ENCODE data around the gene CAST. TPM values are rescaled to one million over a fixed set of nuclear protein-coding genes. Genes with fewer than 3 reads are reported as not detected.

Gene CAST
- total RNA-seq, 1 donor from 2014 or later = 272 TPM

- Histone ChIP-seq H3K4me1 (peaks cover 7% of the 10 kb centered on the region), H3K9me3 (no peaks in the 10 kb centered on the region), H3K27me3 (ENCODE audit: low read depth) (no peaks in the 10 kb centered on the region), H3K4me3 (no peak overlapping the region), H3K27ac (no peak overlapping the region), H3K36me3 (peaks cover 46% of the 10 kb centered on the region)
- DNase-seq (no peak), ATAC-seq (no peak)
- intact Hi-C loops (cut with DNase I) = no loop called here
- no peak for TF ChIP-seq CTCF (IDR thresholded peaks at IDR 0.05)
These were observed 18.7 kb downstream of the CAST start for GRCh38 chr5:96680759-96681470.

GRCh38 chr5:96683392-96683791 lies 21.2 kb downstream of the CAST start:
- DNase-seq (no peak), ATAC-seq (no peak)
- intact Hi-C loops (cut with DNase I) = no loop called here
- H3K9me3 ChIP-seq = no peaks in the 10 kb centered on the region
- peaks cover 13% of the 10 kb centered on the region for H3K4me1 ChIP-seq
- no peak overlapping the region for H3K27ac ChIP-seq
- H3K27me3 ChIP-seq (ENCODE audit: low read depth) = no peaks in the 10 kb centered on the region
- H3K4me3 ChIP-seq = no peak overlapping the region
- no peak for TF ChIP-seq CTCF (IDR thresholded peaks at IDR 0.05)
- H3K36me3 ChIP-seq = peaks cover 23% of the 10 kb centered on the region

GRCh38 chr5:96683810-96684209 lies 21.6 kb downstream of the CAST start:
- TF ChIP-seq CTCF (IDR thresholded peaks at IDR 0.05) = no peak
- Histone ChIP-seq H3K36me3 (peaks cover 19% of the 10 kb centered on the region), H3K27me3 (ENCODE audit: low read depth) (no peaks in the 10 kb centered on the region), H3K4me3 (no peak overlapping the region), H3K27ac (no peak overlapping the region), H3K9me3 (no peaks in the 10 kb centered on the region), H3K4me1 (peaks cover 13% of the 10 kb centered on the region)
- intact Hi-C loops (cut with DNase I) = no loop called here
- no peak for ATAC-seq
- DNase-seq = no peak

- no peak for ATAC-seq
- Histone ChIP-seq H3K27ac (no peak overlapping the region), H3K36me3 (peaks cover 8% of the 10 kb centered on the region), H3K4me3 (no peak overlapping the region), H3K27me3 (ENCODE audit: low read depth) (no peaks in the 10 kb centered on the region), H3K4me1 (peaks cover 6% of the 10 kb centered on the region), H3K9me3 (no peaks in the 10 kb centered on the region)
- TF ChIP-seq CTCF (IDR thresholded peaks at IDR 0.05) = no peak
- no peak for DNase-seq
- intact Hi-C loops (cut with DNase I) = no loop called here
These were observed 24.9 kb downstream of the CAST start for GRCh38 chr5:96687080-96687479.

GRCh38 chr5:96687812-96688453 lies 25.8 kb downstream of the CAST start:
- Histone ChIP-seq H3K27me3 (ENCODE audit: low read depth) (no peaks in the 10 kb centered on the region), H3K36me3 (peaks cover 8% of the 10 kb centered on the region), H3K4me3 (no peak overlapping the region), H3K4me1 (peaks cover 6% of the 10 kb centered on the region), H3K27ac (no peak overlapping the region), H3K9me3 (no peaks in the 10 kb centered on the region)
- DNase-seq (no peak), ATAC-seq (peak; percentile 73 to 76)
- TF ChIP-seq CTCF (IDR thresholded peaks at IDR 0.05) = peak; percentile 50
- intact Hi-C loops (cut with DNase I) = no loop called here
